Motor neuron (in vitro differentiated cells): ENCODE data around the gene LCE1E. TPM values are rescaled to one million over a fixed set of nuclear protein-coding genes. Genes with fewer than 3 reads are reported as not detected.
A peak's percentile ranks its signal among the peaks of the same experiment; 100 is the strongest.

ENCODE experiments used
- ATAC-seq, 8 experiments: fragments of 200-7000 bp; cut with Tn5 transposase; replicated peaks in 6 of 8; 2 replicates each; pipeline ENCODE4 v1.8.0; 2021; ENCODE audit warnings: mild to moderate bottlenecking in 8 of 8, moderate library complexity in 8 of 8
- H3K27ac ChIP-seq, 2 donors: fragments of 250-450 bp; sonication (Bioruptor Pico); 2 replicates each; pipeline ENCODE4 v1.9.0; 2021; ENCODE audit warnings: antibody characterized with exemption in 2 of 2, mild to moderate bottlenecking in 2 of 2, moderate library complexity in 1 of 2
- H3K4me1 ChIP-seq, 2 donors: fragments of 250-450 bp; sonication (Bioruptor Pico); replicated peaks in 1 of 2; 2 replicates each; pipeline ENCODE4 v1.6.1; 2021; ENCODE audit warnings: antibody characterized with exemption in 2 of 2, mild to moderate bottlenecking in 2 of 2, moderate library complexity in 1 of 2
- H3K4me3 ChIP-seq, 5 donors: fragments of 250-450 bp; sonication (Bioruptor Pico); 2 replicates each; pipeline ENCODE4 v1.9.0; 2021; ENCODE audit warnings: antibody characterized with exemption in 5 of 5, mild to moderate bottlenecking in 5 of 5, moderate library complexity in 4 of 5
- WGBS, 10 experiments: fragments of 450-650 bp; shearing (Covaris generic); methylation state at CpG; one replicate each; pipeline ENCODE4 v1.0.0; 2022; 5-methylcytosine and 5-hydroxymethylcytosine counted together
- in situ Hi-C, 9 experiments: fragments of 400-800 bp; cut with MboI; loops; one replicate each; pipeline ENCODE4 v1.15.0; 2021; ENCODE audit warnings: low sequenced_read_pairs in 9 of 9, low pct_unique_long_range_greater_than_20kb in 2 of 9; ENCODE audit not compliant: unreplicated experiment in 9 of 9
- total RNA-seq, 8 experiments: library from RNA; unstranded; fragments of 300-600 nt; gene quantifications; 2 replicates each; pipeline versions ENCODE4 v1.2.3 to v1.2.4, GENCODE V29; 2022

Gene LCE1E, protein sequence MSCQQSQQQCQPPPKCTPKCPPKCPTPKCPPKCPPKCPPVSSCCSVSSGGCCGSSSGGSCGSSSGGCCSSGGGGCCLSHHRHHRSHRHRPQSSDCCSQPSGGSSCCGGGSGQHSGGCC
- total RNA-seq = under 1 TPM in 3 of 8 experiments, not detected in 5; 0.23 to 0.95 (median 0.51) TPM

DNA sequence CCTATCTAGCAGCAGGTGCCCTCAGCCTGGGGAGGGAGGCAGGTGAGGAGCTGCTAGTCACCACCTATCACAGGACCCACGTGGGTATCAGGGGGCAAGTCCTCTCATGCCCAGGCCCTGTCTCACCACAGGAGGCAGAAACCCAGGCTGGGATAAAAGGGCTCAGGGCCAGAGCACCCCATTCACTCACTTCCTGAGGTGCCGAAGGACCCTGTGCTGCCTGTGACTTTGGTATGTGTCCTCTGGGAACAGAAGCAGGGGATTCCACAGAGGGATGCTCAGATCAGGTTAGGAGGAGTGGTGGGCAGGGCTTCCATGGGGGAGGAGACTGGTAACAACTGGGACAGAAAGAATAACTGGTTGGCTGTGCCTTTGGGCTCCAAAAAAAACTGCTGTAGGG, at the start of gene LCE1E:
LCE1E (plus strand) TSS at position 181 of the 400 bp plus-strand sequence. CDS start 1,043 bp downstream, outside the sequence.
- 0 to 86% (median 17%) methylated on average over 1 to 2 of the region's 2 CpGs; no CpG with 5 or more reads in 5 of the 10 experiments for WGBS, 10 experiments
- in situ Hi-C loops = no loop called here
- H3K27ac ChIP-seq = no peak within 1 kb of the TSS
- no peaks in the 10 kb centered on the region for H3K4me1 ChIP-seq
- ATAC-seq = no peak
- H3K4me3 ChIP-seq = no peak within 1 kb of the TSS

DNA sequence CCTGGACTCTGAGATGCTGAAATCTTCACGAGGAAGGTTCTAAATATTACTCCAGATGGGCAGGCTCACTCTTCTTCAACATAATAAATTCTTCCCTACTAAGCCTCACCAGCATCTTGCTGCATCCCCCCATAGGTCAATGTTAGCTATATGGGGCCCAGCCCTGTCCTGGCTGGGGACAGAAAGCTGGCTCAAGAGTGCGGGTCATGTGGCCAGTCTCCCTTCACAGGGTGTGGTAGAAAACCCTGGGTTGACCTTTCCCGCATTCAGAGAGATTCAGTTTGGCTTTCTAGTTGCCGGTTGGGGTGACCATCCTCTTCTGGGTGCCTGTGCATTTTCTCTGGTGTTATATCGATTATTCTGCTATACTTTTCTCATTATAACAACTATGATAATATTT, 48.1 kb upstream of the LCE1E start:
- H3K4me1 ChIP-seq = no peaks in the 10 kb centered on the region
- in situ Hi-C loops = no loop called here
- ATAC-seq = peak in 2 of 8 experiments; percentile 76 to 84
- no peak overlapping the region for H3K27ac ChIP-seq
- WGBS, 10 experiments = 10 to 100% (median 48%) methylated on average over 1 to 4 of the region's 5 CpGs; no CpG with 5 or more reads in 2 of the 10 experiments
- no peak overlapping the region for H3K4me3 ChIP-seq

- Histone ChIP-seq H3K4me1 (no peaks in the 10 kb centered on the region), H3K4me3 (no peak overlapping the region), H3K27ac (no peak overlapping the region)
- no peak for ATAC-seq
- in situ Hi-C loops = no loop called here
- WGBS, 10 experiments = 44 to 80% (median 60%) methylated on average over 2 to 3 of the region's 3 CpGs; no CpG with 5 or more reads in 3 of the 10 experiments
Measured at GRCh38 chr1:152739841-152740240, 46.2 kb upstream of the LCE1E start.

- no peak for ATAC-seq
- Histone ChIP-seq H3K4me3 (no peak overlapping the region), H3K4me1 (no peaks in the 10 kb centered on the region), H3K27ac (no peak overlapping the region)
- in situ Hi-C loops = no loop called here
Measured at GRCh38 chr1:152741656-152742055, 44.4 kb upstream of the LCE1E start.

- WGBS, 10 experiments = 0 to 67% (median 20%) methylated on average over 1 of the region's 2 CpGs; no CpG with 5 or more reads in 3 of the 10 experiments
- H3K4me3 ChIP-seq = no peak overlapping the region
Measured at GRCh38 chr1:152743371-152744145, 42.5 kb upstream of the LCE1E start.

DNA sequence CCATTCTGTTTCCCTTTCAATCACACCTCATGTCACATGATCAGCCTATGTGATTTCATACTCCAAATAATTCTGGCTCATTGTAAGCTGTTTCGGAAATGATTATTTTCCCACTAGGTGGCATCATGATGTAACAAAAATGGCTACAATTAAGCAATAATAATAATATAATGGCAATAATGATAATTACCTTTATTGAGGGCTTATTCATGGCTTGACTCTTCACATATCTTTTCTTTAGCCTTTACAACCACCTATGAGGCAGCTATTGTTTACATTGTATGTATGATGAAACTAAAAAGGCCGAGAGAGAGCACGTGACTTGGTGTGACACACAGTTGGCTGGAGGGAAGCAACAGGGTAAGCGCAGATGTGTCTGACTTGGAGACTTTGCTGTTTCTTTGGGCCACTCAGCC, 40.8 kb upstream of the LCE1E start:
- in situ Hi-C loops = no loop called here
- WGBS, 10 experiments = 38 to 100% (median 75%) methylated on average over 1 to 4 of the region's 4 CpGs; no CpG with 5 or more reads in 2 of the 10 experiments

More at GRCh38 chr1:152743371-152744145, 42.5 kb upstream of the LCE1E start:
- peak in 2 of 8 experiments; percentile 82 to 89 for ATAC-seq
- Histone ChIP-seq H3K4me1 (no peaks in the 10 kb centered on the region), H3K27ac (no peak overlapping the region)
- in situ Hi-C loops = no loop called here

DNA sequence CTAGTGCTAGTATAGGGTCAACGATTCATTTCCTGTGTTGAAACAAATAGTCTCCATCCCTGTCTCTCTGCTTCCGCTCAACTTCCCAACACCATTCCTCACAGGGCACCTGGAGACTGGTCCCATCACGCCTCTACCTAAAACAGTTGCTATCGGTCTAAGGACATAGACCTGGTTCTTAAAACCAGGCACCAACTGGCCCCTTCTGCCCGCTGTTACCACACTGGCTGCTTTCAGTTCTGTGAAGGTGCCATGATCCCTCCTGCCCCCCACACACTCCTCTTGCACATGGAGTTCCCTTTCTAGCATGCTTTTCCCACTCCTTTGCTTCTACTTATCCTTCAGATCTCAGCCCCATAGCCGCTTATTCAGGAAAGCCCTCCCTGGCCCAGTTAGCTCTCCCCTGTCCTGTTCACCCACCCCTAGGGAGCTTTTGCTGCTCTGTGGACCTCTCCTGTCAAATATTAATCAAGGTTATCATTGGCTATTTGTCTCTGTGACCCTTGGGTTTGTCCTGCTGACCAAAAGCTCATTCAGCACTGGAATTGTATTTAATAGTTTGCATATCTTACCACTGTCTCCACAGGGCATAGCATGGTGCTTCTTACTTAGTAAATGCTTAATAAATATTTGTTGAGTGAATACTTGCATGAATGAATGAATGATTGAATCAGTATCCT, 40.2 kb upstream of the LCE1E start:
- in situ Hi-C loops = no loop called here
- ATAC-seq = no peak
- Histone ChIP-seq H3K27ac (no peak overlapping the region), H3K4me3 (no peak overlapping the region), H3K4me1 (no peaks in the 10 kb centered on the region)
- 60 to 100% (median 72%) methylated on average over 1 to 6 of the region's 6 CpGs; no CpG with 5 or more reads in 3 of the 10 experiments for WGBS, 10 experiments

More for the DNA sequence above, 40.8 kb upstream of the LCE1E start:
- H3K27ac ChIP-seq = no peak overlapping the region
- ATAC-seq = peak in 1 of 8 experiments; percentile 42
- no peaks in the 10 kb centered on the region for H3K4me1 ChIP-seq
- no peak overlapping the region for H3K4me3 ChIP-seq

- in situ Hi-C loops = no loop called here
- Histone ChIP-seq H3K27ac (no peak overlapping the region), H3K4me1 (no peaks in the 10 kb centered on the region), H3K4me3 (no peak overlapping the region)
- ATAC-seq = no peak
- WGBS, 10 experiments = 0 to 71% (median 11%) methylated on average over 1 of the region's 1 CpG
Measured at GRCh38 chr1:152747831-152748230, 38.2 kb upstream of the LCE1E start.

DNA sequence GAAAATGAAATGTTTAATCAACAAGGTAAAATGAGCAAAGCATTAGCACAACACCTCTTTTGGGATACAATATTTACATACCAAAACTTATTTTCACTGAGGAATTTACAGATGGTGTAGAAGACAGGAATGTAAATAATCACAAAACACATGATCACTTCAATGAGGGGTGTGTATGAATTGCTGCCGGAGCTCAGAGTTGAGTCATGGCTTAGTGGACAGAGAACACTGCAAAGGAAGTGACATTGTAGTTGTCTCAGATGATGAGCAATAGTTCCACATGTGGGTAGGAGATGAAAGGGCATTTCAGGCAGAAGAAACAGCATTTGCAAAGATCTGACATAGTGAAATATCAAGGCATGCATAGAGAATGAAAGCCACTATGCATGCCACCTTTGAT, 33.8 kb upstream of the LCE1E start:
- no peak overlapping the region for H3K27ac ChIP-seq
- H3K4me1 ChIP-seq = no peaks in the 10 kb centered on the region
- H3K4me3 ChIP-seq = no peak overlapping the region
- WGBS, 10 experiments = 0 to 78% (median 57%) methylated on average over 1 of the region's 1 CpG; no CpG with 5 or more reads in 5 of the 10 experiments
- in situ Hi-C loops = no loop called here
- ATAC-seq = peak in 3 of 8 experiments; percentile 63 to 100 (median 100)

DNA sequence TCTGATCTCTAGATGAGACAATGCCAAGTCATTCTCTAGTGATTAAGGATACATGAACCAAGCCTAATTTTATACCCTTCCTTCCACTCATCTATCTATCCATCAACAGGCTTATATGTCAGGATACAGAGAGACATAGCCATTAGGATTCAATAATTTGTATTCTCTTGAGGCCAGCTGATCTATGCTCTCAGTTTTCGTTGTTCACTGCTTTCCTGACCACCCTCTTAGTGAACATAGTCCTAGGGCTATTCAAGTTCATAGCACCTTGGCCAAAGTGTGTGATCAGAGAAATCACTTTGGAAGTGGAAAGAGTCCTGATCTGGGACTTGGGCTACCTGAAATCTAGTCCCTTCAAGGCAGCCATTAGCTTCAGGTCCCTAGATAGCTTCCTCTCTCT, 32.5 kb upstream of the LCE1E start:
- no peak for ATAC-seq
- in situ Hi-C loops = no loop called here
- WGBS, 10 experiments = 0 to 83% (median 7%) methylated on average over 1 of the region's 1 CpG; no CpG with 5 or more reads in 4 of the 10 experiments

GRCh38 chr1:152756872-152757271, 29.2 kb upstream of the LCE1E start:
- Histone ChIP-seq H3K4me3 (no peak overlapping the region), H3K4me1 (no peaks in the 10 kb centered on the region), H3K27ac (no peak overlapping the region)
- in situ Hi-C loops = no loop called here
- 20% methylated on average over 1 of the region's 2 CpGs; no CpG with 5 or more reads in 9 of the 10 experiments for WGBS, 10 experiments
- no peak for ATAC-seq

More for the DNA sequence above, 32.5 kb upstream of the LCE1E start:
- Histone ChIP-seq H3K4me1 (no peaks in the 10 kb centered on the region), H3K27ac (no peak overlapping the region), H3K4me3 (no peak overlapping the region)

GRCh38 chr1:152757747-152758146, 28.3 kb upstream of the LCE1E start, which contains the start of gene KPRP:
Gene KPRP (plus strand): TSS chr1:152758025. CDS start chr1:152759589, 1,564 bp downstream.
- H3K27ac ChIP-seq = no peak within 1 kb of the TSS
- 0 to 73% (median 48%) methylated on average over 1 to 6 of the region's 6 CpGs; no CpG with 5 or more reads in 1 of the 10 experiments for WGBS, 10 experiments
- no peaks in the 10 kb centered on the region for H3K4me1 ChIP-seq
- in situ Hi-C loops = no loop called here
- H3K4me3 ChIP-seq = no peak within 1 kb of the TSS
- no peak for ATAC-seq

DNA sequence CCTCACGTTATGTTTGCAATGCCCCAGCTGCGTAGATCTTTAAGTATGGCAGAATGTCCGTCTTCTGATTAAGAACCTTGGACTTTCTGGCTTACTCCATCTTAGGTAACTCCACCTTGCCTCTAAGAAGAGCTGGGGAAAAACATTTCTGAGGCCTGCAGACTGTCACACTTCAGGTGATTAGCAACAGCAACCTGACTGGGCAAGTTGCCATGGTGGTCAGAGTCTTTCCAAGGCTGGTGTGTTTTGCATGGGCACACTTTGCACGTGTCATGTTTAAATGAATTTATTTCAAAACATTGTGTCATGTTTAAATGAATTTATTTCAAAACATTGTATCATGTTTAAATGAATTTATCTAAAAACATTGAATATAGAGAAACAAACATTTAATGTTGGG, 27.4 kb upstream of the LCE1E start:
- 4 to 100% (median 45%) methylated on average over 1 to 4 of the region's 4 CpGs; no CpG with 5 or more reads in 2 of the 10 experiments for WGBS, 10 experiments
- Histone ChIP-seq H3K4me3 (no peak overlapping the region), H3K27ac (no peak overlapping the region), H3K4me1 (no peaks in the 10 kb centered on the region)
- in situ Hi-C loops = no loop called here
- no peak for ATAC-seq
